Gastrocnemius medialis (tissue), 4 donors: ENCODE results near the gene AGK. TPM values are rescaled to one million over a fixed set of nuclear protein-coding genes. Genes with fewer than 3 reads are reported as not detected.

Experiments used
- ATAC-seq, 2 donors: fragments of 150-250 bp; one replicate each; pipeline ENCODE4 v1.9.1; 2016
- DNase-seq, 2 donors: peaks; one replicate each; pipeline ENCODE4 v3.0.0-alpha.2; 2019
- H3K27ac ChIP-seq, 4 donors: fragments of 200-600 bp; sonication (generic); 1 replicate in 1 of 4; 2 replicates in 3 of 4; pipeline ENCODE4 v1.5.1; 2016 to 2018; ENCODE audit warnings: mild to moderate bottlenecking in 2 of 4, moderate library complexity in 1 of 4
- H3K27me3 ChIP-seq, 3 donors: fragments of 200-600 bp; sonication (generic) in 2 of 3; 1 replicate in 1 of 3; 2 replicates in 2 of 3; pipeline versions ENCODE4 v1.5.1 to v1.6.0; 2016 to 2019; ENCODE audit warnings: mild to moderate bottlenecking in 1 of 3, moderate library complexity in 1 of 3
- H3K36me3 ChIP-seq, 2 donors: fragments of 200-600 bp; sonication (generic) in 1 of 2; one replicate each; pipeline ENCODE4 v1.5.1; 2017 to 2018
- H3K4me1 ChIP-seq, 2 donors: fragments of 200-600 bp; sonication (generic) in 1 of 2; one replicate each; pipeline ENCODE4 v1.5.1; 2016 to 2017; ENCODE audit warnings: mild to moderate bottlenecking in 2 of 2
- H3K4me3 ChIP-seq, 4 donors: fragments of 200-600 bp; sonication (generic) in 3 of 4; 1 replicate in 1 of 4; 2 replicates in 3 of 4; pipeline ENCODE4 v1.5.1; 2016 to 2019; ENCODE audit warnings: mild to moderate bottlenecking in 2 of 4
- H3K9me3 ChIP-seq, 3 donors: fragments of 200-600 bp; sonication (generic) in 2 of 3; 1 replicate in 1 of 3; 2 replicates in 2 of 3; pipeline ENCODE4 v1.5.1; 2016 to 2019
- CTCF ChIP-seq, 5 experiments: fragments of 450-650 bp in 3 of 5; fragments of 200-600 bp in 2 of 5; sonication (generic) in 2 of 5; IDR thresholded peaks in 4 of 5; conservative IDR thresholded peaks in 1 of 5; 1 replicate in 4 of 5; 2 replicates in 1 of 5; pipeline ENCODE4 v1.5.1; 2016 to 2019; ENCODE audit warnings: antibody characterized with exemption in 5 of 5, mild to moderate bottlenecking in 3 of 5, moderate library complexity in 3 of 5
- POLR2A ChIP-seq, 2 donors: fragments of 450-650 bp; IDR thresholded peaks; one replicate each; pipeline ENCODE4 v1.6.1; 2017; ENCODE audit warnings: antibody characterized with exemption in 2 of 2, mild to moderate bottlenecking in 2 of 2, moderate library complexity in 2 of 2
- in situ Hi-C, 4 donors: fragments of 200-750 bp; cut with MboI; loops; one replicate each; pipeline versions ENCODE4 v1.15.0 to v1.8.0; 2017; ENCODE audit warnings: low sequenced_read_pairs in 4 of 4
- intact Hi-C: fragments of 100-400 bp; cut with DNase I; formaldehyde crosslinking; loops from one replicate; pipeline ENCODE4 v1.15.1; 2023; ENCODE audit warnings: low total_unique reads
- total RNA-seq, 4 donors: library from RNA; depleted of rRNA; stranded (reverse); fragments of >200 nt; gene quantifications; one replicate each; pipeline versions ENCODE4 v1.1.0 to v1.2.3, GENCODE V29; 2016

The AGK gene
- total RNA-seq, 4 donors from 2014 or later, result 6.5 to 17.1 (median 11.5) TPM

DNA sequence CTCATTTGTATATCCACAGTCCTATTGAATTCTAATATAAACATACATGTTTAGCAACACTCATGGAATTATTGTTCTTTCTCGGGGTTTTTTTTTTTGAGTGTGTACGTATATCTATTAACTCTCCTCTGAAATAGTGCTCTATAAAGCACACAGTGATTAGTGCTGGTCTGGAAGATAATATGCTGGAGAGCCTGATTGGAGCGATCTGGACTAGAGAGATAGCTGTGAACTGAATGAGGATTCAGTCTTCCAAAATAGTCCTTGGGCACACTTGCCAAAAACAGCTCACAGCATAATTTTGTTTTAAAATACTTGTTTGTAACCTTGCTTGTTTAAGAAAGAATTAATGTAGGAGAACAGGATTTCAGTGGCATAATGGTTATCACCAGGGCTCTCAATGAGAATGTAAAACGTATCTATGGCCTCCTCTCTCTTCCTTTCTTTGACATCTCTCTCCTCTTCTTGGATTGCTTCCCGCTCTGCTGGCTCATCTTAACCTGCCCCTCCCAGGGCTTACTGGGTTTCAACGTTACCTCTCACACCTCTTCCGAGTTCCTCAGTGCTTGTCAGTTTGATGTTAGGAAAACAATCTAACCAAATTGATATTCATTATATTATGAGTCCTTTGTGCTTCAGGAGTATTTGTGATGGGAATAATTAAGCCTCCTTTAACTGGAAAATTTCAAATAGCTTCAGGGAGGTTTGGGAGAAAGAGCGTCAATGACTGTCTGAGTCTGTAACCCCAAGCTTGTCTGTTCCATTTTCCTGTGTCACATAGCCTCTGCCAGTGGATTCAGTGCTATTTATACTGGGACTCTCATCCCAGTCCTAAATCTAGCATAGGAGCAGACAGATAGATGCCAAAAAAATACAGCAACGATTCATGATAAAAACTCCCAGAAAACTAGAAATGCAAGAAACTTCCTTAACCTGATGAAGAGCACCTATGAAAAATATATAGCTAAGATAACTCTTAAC lies 16.2 kb upstream of the AGK start:
- H3K4me3 ChIP-seq, result no peak overlapping the region
- peak overlapping the region in 1 of 4 donors; percentile 56 for H3K27ac ChIP-seq

GRCh38 chr7:141537906-141538305 lies 13.3 kb upstream of the AGK start:
- H3K4me1 ChIP-seq, result peaks cover 0 to 15% of the 10 kb centered on the region in 2 donors
- TF ChIP-seq CTCF (IDR thresholded peaks at IDR 0.05 in 4 of 5, conservative IDR thresholded peaks at IDR 0.05 in 1 of 5) (no peak), POLR2A (IDR thresholded peaks at IDR 0.05) (no peak)
- H3K27ac ChIP-seq, result no peak overlapping the region
- H3K4me3 ChIP-seq, result no peak overlapping the region
- in situ Hi-C loops (loop anchor here (10.0 to 25.0 kb wide), 4 partner anchors 213 to 726 kb away; partner anchors contain the start of gene MRPS33 (in 1 of the 4)), intact Hi-C loops (loop anchor here (10.0 kb wide), 2 partner anchors 213 to 863 kb away; partner anchors contain the start of gene ADCK2)
- H3K27me3 ChIP-seq, result no peaks in the 10 kb centered on the region
- H3K9me3 ChIP-seq, result no peaks in the 10 kb centered on the region
- ATAC-seq (no peak), DNase-seq (no peak)
- no peaks in the 10 kb centered on the region for H3K36me3 ChIP-seq

More for the DNA sequence above, 16.2 kb upstream of the AGK start:
- no peaks in the 10 kb centered on the region for H3K27me3 ChIP-seq
- no peak for DNase-seq
- H3K4me1 ChIP-seq, result peaks cover 0 to 15% of the 10 kb centered on the region in 2 donors
- in situ Hi-C loops, result loop anchor here (5.0 to 25.0 kb wide), 5 partner anchors 210 to 723 kb away; partner anchors contain the start of gene MRPS33 (in 1 of the 4)
- ATAC-seq, result peak; percentile 53 to 67
- H3K36me3 ChIP-seq, result no peaks in the 10 kb centered on the region
- H3K9me3 ChIP-seq, result no peaks in the 10 kb centered on the region
- intact Hi-C loops, result loop anchor here (5.0 to 10.0 kb wide), 3 partner anchors 210 to 860 kb away; partner anchors contain the start of genes ADCK2 and MRPS33
- TF ChIP-seq POLR2A (IDR thresholded peaks at IDR 0.05) (no peak), CTCF (IDR thresholded peaks at IDR 0.05 in 4 of 5, conservative IDR thresholded peaks at IDR 0.05 in 1 of 5) (no peak)

GRCh38 chr7:141541375-141541774 lies 9.8 kb upstream of the AGK start:
- Histone ChIP-seq H3K36me3 (no peaks in the 10 kb centered on the region), H3K4me1 (no peaks in the 10 kb centered on the region), H3K27ac (no peak overlapping the region), H3K27me3 (no peaks in the 10 kb centered on the region), H3K4me3 (no peak overlapping the region), H3K9me3 (no peaks in the 10 kb centered on the region)
- in situ Hi-C loops (loop anchor here in 2 of 4 donors (25.0 kb wide), 2 partner anchors 529 to 729 kb away; partner anchors contain the start of gene MRPS33 (in 1 of the 2)), intact Hi-C loops (no loop called here)
- DNase-seq, result no peak
- TF ChIP-seq CTCF (IDR thresholded peaks at IDR 0.05 in 4 of 5, conservative IDR thresholded peaks at IDR 0.05 in 1 of 5), result no peak
- no peak for TF ChIP-seq POLR2A (IDR thresholded peaks at IDR 0.05)
- no peak for ATAC-seq

DNA sequence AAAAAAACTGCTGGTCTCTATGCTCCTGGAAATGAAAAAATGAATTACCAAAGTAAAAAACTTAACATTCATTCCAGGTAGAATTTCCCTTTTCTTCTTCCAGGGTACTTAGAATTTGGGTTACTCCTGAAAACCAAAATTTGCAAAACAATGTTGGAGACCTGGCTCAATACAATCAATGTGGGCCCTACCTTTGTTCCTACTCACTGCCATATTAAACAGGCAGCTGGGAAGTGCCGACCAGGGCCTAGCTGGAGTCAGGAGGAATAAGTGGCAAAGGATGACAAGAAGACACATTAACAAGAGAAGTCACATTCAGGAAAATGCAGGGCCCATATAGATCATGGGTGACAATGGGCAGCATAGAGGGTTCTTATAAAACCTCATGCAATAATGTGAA lies 6.4 kb upstream of the AGK start:
- Histone ChIP-seq H3K27ac (no peak overlapping the region), H3K27me3 (no peaks in the 10 kb centered on the region), H3K36me3 (no peaks in the 10 kb centered on the region), H3K4me1 (no peaks in the 10 kb centered on the region), H3K9me3 (no peaks in the 10 kb centered on the region), H3K4me3 (no peak overlapping the region)
- no peak for DNase-seq
- ATAC-seq, result no peak
- intact Hi-C loops, result no loop called here
- no peak for TF ChIP-seq POLR2A (IDR thresholded peaks at IDR 0.05)
- no peak for TF ChIP-seq CTCF (IDR thresholded peaks at IDR 0.05 in 4 of 5, conservative IDR thresholded peaks at IDR 0.05 in 1 of 5)
- in situ Hi-C loops, result loop anchor here in 2 of 4 donors (25.0 kb wide), 2 partner anchors 533 to 733 kb away; partner anchors contain the start of gene MRPS33 (in 1 of the 2)
